Amniotic epithelial cell (primary cell): ENCODE measurements around the gene C1orf116.
"Not testable (repeated sequence)": the region's sequence is repeated elsewhere in the genome, so short reads cannot be mapped to it uniquely, and the experiment has no call there.

Experiments
- DNase-seq: peaks from one replicate; pipeline ENCODE4 v3.0.0-alpha.2; 2010; ENCODE audit warnings: low read depth

Gene C1orf116

DNA sequence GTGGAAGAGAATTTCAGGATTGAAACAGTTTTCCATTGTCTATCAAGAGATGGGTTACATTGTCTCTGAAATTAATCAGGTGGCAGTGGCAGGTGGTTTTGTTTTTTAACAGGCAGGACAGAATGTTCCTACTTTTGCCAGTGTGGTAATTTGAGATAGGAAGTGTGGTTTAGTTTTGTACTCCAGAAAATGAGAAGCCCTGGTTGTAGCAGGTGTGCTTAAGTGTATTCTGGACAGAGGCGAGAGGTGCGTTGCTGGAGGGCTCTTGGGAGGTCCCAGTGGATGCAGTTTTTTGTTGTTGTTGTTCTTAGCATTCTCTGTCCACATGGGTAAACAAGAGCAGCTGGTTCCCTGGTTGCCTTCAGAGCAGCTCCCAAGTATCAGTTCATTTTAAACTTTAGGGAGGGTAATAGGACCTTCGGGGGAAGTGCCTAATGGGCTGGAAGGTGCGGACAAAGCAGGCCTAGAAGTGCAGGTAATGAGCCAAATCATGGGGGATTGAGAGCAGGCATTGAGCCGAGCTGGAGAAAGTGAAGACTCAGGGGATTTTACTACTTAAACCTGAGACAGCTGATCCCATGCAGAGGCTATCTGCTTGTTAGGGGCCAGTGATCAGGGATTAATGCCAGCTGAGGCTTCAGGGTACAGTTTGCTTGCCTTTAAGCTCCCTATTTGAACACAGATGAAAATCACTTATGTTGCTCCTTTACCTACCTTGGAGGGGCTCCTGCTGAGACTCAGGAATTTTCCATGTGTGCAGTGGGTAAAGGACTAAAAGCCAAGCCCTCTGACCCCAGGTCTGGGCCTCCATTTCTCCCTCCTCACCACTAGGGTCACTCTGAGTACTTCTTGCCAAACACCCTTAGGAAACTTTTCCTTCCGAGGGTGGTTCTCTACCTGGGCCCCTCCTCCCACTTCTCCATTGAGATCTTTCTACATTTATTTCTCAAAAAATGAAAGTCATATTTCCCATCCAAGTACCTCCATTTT lies 26.6 kb upstream of the C1orf116 start:
- DNase-seq, result no peak

DNA sequence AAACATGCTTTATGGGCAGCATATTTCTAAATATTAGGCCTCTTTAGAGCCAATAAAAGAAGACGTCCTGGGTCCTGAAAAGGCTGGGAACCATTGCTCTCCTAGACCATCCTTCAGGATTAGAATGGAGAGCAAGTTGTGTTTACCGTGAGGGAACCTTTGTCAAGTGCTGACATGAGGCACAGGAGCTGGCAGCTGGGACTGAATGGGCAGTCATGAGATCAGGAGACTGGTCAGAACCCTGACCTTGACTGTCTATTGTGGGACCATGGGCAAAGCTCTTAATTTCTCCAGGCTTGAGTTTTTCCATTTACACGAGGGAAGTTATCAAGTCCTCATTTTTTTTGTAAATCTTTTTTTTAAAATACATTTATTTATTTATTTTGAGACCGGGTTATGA lies 25.7 kb upstream of the C1orf116 start:
- no peak for DNase-seq

- no peak for DNase-seq
Measured at GRCh38 chr1:207056673-207057072, 24.1 kb upstream of the C1orf116 start.

DNA sequence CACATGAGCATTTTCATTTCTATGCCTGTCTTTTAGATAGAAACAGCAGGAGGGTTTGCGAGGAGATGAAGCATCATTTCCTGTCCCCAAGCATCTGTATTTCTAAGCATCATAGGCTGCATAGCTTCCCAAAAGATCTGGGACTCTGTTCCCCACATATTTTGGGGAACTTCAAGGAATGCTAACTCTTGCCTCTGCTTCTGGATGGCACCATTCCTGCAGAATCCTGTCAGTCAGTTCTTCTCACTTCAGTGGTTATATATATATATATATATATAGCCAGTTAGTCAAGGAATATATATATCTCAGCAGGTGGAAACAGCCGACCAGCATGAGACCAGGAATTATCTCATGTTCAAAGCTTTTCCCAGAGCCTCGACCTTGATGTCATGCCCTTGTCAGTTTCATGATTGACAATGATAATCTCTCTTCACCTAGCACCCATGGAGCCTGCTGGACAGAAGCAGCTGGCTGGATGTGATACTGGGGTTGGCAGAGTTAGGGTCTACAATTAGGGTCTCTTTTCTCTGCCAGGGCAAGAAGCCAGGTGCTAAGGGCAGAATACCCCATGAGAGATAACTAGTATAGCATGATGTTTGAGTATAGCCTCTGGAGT lies 22.9 kb upstream of the C1orf116 start:
- no peak for DNase-seq

GRCh38 chr1:207054491-207054890 lies 21.9 kb upstream of the C1orf116 start:
- DNase-seq, result no peak

- peak; percentile 96 for DNase-seq
Measured at GRCh38 chr1:207052911-207053769, 20.6 kb upstream of the C1orf116 start, which contains the start of gene PFKFB2. Gene PFKFB2, plus strand, starts transcription at chr1:207053275. Its CDS starts 1,443 bp downstream, at chr1:207054718.

DNA sequence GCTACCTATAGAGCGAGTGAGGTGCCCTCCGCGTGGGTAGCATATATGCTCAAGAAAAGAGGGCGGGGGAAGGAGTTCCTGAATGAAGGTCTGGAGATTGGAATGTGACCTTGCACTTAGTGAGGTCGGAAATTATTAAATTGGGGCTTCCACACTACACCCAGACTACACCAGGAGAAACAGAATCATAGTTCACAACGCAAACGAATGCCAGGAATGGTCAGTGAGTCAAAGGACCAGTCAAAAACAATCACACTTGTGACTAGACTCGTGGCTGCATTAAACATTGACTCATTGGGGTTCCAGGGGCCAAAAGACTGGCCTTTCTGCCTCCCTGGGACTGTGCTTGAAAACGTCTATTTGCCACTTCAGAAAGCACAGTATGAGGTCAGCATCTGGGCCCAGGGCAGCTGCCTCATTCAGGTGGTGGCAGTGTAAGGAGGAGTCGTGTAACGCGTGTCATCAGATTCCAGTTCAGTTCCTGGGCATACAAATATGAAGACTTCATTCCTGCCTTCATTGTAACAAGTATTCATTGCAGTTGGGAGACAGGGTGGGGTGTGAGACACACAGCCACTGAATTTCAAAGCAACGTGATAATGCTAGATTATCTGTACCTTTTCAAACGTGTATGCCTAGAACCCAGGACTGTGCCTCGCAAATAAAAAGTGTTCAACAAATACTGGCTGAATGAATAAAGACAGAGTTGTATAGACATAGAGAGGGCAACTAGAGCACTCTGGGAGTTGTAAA lies 18.8 kb upstream of the C1orf116 start, which contains the start of gene YOD1:
Gene YOD1, minus strand, starts transcription at position 18 of the 753 bp plus-strand sequence. CDS start 178 bp downstream, outside the sequence.
- peak; percentile 58 for DNase-seq

DNA sequence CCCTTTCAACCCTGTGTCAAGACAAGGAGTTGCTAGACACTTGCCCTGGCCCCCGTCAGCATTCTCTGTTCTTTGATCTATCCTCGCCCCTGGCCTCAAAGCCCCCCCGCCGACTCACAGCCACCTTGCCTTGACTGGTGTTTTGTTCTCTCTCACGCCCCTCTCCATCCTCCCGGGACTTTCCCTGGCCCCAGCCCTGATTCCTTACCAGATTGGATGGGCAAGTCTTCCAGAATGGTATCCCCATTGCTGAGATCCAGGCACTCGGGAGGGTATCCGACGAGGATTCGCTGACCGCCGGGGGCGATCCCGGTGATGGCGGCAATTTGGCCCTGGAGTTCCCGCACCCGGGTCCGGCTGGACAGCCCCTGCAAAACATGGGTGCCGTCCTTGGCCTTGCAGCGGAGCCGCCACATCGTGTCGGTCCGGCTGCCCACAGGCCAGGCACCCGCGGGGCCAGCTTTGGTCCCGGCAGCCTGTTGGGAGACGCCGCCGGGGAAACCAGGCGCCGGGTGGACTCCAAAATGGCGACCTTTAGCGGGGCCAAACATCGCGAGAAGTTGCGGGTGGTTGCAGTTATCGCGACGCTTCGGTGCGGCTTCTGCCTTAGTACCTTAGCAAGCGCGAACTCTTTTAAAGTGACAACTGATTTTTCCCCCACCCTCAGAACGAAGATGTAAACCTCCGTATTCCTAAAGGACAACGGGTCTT lies 18.1 kb upstream of the C1orf116 start:
- DNase-seq, result peak; percentile 88

- DNase-seq, result peak; percentile 61
Measured at GRCh38 chr1:207049974-207050391, 17.4 kb upstream of the C1orf116 start.

DNA sequence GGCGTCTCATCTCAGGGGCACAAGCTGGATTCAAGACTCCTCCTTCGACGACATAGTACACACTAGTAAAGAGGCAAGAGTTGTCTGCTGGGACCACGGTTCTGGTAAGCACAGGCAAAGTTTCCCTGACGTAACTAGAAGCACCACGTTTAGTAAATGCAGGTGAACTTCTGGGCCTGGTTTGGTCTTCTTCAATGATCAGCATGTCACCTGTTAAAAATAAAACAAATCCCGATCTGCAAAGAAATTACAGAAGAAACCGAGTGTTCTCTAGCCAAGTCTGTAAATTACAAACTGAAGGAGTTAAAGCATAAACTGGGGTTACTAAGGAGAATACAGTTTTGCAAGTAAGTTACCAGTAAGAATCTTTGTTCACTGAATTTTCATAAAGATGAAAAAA lies 17.0 kb upstream of the C1orf116 start:
- no peak for DNase-seq

- no peak for DNase-seq
Measured at GRCh38 chr1:207049054-207049453, 16.5 kb upstream of the C1orf116 start.

GRCh38 chr1:207048041-207048440 lies 15.5 kb upstream of the C1orf116 start:
- no peak for DNase-seq

DNA sequence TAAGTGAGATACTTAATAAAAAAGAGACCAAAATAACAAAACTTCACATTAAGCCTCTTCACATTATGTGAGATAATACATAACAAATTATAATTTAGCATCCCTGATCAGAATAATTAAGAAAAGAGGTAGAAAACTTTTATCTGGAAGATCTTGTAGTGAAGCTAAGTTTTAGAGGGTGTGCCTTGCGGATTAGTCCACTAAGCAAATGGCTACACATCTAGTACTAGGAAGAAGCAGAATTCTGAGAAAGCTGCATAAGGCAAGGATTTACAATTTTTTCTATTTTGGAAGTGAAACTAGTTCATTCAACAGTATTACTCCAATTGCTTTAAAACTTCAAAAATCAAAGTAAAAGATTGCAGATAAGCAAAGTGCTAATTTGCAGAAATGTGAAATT lies 14.9 kb upstream of the C1orf116 start:
- DNase-seq, result no peak

DNA sequence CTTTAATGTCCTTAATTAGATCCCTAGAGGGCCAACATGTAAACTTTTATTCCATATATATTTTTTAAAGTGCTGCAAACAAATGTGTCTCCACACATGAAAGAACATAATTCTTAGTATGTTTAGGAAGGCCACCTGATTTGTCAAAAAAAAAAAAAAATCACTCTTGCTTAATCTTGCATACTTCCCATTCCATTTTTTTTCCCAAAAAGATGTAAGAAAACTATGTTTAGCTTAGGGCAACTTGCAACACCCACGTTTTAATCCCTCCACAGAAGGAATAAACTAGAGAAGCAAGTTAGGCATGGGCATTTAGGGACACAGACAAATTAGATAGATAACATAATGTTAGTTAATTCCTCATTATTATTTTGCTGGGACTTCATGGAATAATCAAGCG lies 12.9 kb upstream of the C1orf116 start:
- no peak for DNase-seq

DNA sequence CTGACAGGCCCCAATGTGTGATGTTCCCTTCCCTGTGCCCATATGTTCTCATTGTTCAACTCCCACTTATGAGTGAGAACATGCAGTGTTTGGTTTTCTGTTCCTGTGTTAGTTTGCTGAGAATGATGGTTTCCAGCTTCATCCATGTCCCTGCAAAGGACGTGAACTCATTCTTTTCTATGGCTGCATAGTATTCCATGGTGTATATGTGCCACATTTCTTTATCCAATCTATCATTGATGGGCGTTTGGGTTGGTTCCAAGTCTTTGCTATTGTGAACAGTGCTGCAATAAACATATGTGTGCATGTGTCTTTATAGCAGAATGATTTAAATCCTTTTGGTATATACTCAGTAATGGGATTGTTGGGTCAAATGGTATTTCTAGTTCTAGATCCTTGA lies 8.8 kb upstream of the C1orf116 start:
- not testable (repeated sequence) for DNase-seq

- no peak for DNase-seq
Measured at GRCh38 chr1:207040181-207040533, 7.6 kb upstream of the C1orf116 start.

- DNase-seq, result no peak
Measured at GRCh38 chr1:207039380-207040180, 7.0 kb upstream of the C1orf116 start.

- DNase-seq, result no peak
Measured at GRCh38 chr1:207036865-207037264, 4.3 kb upstream of the C1orf116 start.

- no peak for DNase-seq
Measured at GRCh38 chr1:207035877-207036551, 3.5 kb upstream of the C1orf116 start.
